KOPT-K1 (cell line): Measurements from ENCODE around the gene CRYGB.
"Not testable (repeated sequence)": the region's sequence is repeated elsewhere in the genome, so short reads cannot be mapped to it uniquely, and the experiment has no call there.

ENCODE experiments used
- H3K27ac ChIP-seq: fragments of 200-600 bp; sonication (generic); 2 replicates; pipeline ENCODE4 v1.5.1; 2016; ENCODE audit warnings: antibody characterized with exemption, mild to moderate bottlenecking, low read depth, low read length; ENCODE audit not compliant: poor library complexity, severe bottlenecking
- H3K36me3 ChIP-seq: fragments of 200-600 bp; sonication (generic); 2 replicates; pipeline ENCODE4 v1.5.1; 2017; ENCODE audit warnings: antibody characterized with exemption, mild to moderate bottlenecking, low read length, moderate library complexity; ENCODE audit not compliant: insufficient read depth
- H3K9me3 ChIP-seq: fragments of 200-600 bp; sonication (generic); 2 replicates; pipeline ENCODE4 v1.5.1; 2017; ENCODE audit warnings: antibody characterized with exemption, low read length, mild to moderate bottlenecking; ENCODE audit not compliant: insufficient read depth, poor library complexity, severe bottlenecking

Gene CRYGB

DNA sequence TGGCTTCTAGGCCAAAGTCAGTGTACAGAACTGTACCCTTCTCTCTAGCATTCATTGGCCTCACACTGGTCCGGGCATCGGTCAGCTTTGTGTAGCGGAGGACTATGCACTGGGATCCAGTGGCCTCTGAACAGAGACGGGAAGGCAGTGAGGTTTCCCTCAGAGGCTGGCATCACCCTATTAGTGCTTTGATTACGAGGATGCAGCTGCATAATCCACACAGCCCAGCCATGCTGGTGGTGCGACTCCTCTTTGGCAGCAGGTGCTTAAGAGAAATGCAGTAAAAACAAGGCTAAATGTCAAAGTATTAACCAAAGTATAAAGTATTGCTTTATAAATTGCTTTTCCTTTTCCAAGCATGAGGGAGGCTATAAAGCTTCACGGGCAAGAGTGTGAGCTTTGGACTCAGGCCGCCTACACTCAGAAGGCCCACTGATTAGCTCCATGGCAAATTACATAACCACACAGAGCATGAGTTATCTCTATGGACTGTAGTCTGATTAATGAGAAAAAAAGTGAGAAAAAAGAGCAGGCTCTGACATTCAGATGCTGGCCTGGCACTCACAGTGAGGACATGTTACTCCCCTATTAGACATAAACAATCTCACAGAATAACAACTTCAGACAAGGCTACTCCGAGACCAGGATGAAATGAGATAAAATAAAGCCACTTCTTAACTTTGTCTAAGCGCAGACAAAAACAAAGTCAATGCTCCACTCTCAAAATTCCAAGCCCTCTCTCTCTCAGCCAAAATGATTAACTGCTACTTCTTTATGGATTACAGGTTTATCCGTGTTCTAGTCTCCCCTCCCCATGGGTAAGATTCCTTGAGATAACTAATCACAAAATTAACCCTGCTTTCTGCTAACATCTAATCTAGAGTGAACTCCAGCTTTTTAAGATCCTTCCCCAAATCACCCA lies 9.9 kb downstream of the CRYGB start:
- H3K36me3 ChIP-seq = no peaks in the 10 kb centered on the region
- H3K27ac ChIP-seq = peak overlapping the region; percentile 41
- H3K9me3 ChIP-seq = peaks cover 8% of the 10 kb centered on the region

DNA sequence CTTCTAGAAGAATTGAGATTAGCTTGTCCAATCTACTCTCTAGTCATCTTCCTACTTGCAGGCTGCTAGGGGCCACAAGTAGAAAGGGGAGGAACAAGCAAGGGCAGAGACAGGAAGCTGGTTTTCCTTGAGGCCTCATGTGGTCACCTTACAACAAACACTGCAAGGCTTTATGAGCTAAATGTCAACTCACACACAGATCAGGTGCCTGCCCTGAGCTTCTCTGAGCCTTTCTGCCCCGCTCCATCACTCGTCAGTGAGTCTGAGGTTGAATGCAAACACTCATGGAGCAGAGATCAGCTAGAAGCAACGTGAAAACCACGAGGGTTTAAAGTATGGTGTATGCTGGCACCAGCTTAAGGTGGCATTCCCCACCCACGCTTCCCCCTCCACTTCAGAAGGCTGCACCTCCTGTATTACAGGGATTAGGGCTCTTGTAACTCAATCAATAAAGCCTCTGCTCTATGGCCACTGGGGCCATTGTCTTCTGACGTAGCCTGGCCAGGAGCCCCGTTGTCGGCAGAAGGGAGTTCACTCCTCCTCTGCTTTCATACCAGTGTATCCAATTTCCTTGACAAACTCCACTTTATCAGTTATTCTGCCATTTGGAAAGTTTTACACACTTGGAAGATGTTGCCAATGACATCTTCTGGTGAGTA lies 10.9 kb downstream of the CRYGB start:
- Histone ChIP-seq H3K27ac (peak overlapping the region; percentile 41), H3K36me3 (no peaks in the 10 kb centered on the region), H3K9me3 (peaks cover 8% of the 10 kb centered on the region)

DNA sequence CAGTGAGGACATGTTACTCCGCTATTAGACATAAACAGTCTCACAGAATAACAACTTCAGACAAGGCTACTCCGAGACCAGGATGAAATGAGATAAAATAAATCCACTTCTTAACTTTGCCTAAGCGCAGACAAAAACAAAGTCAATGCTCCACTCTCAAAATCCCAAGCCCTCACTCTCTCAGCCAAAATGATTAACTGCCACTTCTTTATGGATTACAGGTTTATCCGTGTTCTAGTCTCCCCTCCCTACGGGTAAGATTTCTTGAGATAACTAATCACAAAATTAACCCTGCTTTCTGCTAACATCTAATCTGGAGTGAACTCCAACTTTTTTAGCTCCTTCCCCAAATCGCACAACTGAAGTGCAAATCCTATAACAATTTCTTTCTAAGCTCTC lies 15.2 kb downstream of the CRYGB start:
- no peaks in the 10 kb centered on the region for H3K9me3 ChIP-seq
- no peaks in the 10 kb centered on the region for H3K36me3 ChIP-seq
- H3K27ac ChIP-seq = no peak overlapping the region

DNA sequence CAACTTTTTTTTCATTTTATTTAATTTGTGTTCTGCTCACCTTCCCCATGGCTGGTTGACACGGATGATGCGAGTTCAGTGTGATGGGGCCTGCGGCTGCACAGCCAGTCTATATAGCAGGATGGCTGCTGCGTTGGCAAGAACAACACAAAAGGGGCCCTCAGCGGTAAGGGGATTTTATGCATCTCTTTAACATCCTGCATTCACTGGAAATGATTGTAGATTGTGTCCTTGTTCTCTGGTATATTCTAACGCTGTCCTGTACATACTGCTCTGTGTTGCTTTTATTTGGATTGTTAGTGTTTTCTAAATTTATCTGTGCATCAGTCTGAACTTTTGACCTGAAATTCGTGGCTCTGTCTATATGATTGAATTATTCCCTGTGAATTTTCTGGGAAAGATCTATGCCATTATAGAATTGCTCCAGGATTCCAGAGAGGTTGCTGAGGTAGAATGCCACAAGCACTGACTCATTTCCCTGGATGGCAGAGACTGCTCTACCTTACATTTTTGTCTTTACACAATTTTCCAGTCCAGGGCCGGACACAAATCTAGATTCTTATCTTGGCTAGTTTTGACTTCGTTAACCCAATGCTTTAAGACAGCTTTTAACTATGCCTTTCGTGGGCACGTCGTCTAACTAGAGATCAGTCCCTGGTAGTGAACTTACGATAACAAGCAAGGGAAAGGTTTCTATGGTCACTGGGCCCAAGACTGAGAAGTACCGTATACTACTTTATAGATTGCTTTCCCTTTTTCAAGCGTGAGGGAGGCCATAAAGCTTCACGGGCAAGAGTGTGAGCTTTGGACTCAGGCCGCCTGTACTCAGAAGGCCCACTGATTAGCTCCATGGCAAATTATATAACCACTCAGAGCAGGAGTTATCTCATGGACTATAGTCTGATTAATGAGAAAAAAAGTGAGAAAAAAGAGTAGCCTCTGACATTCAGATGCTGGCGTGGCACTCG lies 15.9 kb downstream of the CRYGB start, which contains the start of gene CRYGC:
Gene CRYGC (minus strand): TSS at position 85 of the 968 bp plus-strand sequence. CDS start 36 bp downstream, at position 49.
- H3K27ac ChIP-seq = no peak within 1 kb of the TSS
- no peaks in the 10 kb centered on the region for H3K36me3 ChIP-seq
- H3K9me3 ChIP-seq = no peaks in the 10 kb centered on the region

DNA sequence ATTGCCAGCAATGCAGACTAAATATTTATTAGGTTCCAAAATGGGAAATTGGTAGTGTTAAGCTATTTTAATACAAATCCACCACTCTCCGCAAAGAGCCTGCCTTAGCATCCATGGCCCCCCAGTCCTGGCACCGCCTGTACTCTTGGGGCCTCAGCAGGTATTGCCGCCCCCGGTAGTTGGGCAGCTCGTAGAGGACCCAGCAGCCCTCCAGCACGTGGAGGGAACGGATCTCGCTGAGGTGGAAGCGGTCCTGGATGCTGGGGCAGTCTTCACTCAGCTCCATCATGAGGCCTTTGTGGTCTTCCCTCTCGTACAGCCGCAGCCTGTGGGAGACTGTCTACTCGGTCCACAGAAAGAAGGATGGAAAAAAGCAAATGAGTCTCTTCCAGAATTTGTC lies 17.8 kb downstream of the CRYGB start:
- H3K27ac ChIP-seq = no peak overlapping the region
- H3K9me3 ChIP-seq = no peaks in the 10 kb centered on the region
- no peaks in the 10 kb centered on the region for H3K36me3 ChIP-seq

DNA sequence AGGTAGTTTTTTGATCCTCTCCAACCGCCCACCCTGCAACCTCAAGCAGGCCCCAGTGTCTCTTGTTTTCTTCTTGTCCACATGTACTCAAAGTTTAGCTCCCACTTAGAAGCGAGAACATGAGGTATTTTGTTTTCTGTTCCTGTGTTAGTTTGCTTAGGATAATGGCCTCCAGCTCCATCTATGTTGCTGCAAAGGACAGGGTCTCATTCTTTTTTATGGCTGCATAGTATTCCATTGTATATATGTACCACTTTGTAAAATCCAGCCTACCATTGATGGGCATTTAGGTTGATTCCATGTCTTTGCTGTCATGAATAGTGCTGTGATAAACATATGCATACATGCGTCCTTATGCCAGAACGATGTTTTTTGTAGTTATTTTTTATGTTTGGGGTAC lies 18.9 kb downstream of the CRYGB start:
- no peak overlapping the region for H3K27ac ChIP-seq
- no peaks in the 10 kb centered on the region for H3K36me3 ChIP-seq
- H3K9me3 ChIP-seq = no peaks in the 10 kb centered on the region

DNA sequence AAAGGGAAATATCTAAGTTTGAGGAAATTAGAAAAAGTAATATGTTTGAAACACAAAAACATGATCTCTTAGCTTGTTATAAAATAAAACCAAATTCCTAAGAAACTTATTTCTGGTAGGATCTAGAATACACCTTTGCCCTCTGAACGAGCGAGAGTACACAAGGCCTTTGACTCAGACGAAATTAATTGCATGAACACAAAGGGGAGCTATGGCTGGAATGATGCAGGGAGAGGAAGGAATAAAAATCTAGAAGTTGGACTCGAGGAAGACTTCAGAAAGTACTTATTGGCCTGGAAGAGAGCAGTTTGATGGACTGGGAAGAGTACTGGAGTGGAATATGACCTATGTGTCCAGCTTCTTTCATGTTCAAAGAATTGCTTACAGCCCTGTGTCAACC lies 20.7 kb downstream of the CRYGB start:
- Histone ChIP-seq H3K9me3 (no peaks in the 10 kb centered on the region), H3K36me3 (no peaks in the 10 kb centered on the region), H3K27ac (no peak overlapping the region)

DNA sequence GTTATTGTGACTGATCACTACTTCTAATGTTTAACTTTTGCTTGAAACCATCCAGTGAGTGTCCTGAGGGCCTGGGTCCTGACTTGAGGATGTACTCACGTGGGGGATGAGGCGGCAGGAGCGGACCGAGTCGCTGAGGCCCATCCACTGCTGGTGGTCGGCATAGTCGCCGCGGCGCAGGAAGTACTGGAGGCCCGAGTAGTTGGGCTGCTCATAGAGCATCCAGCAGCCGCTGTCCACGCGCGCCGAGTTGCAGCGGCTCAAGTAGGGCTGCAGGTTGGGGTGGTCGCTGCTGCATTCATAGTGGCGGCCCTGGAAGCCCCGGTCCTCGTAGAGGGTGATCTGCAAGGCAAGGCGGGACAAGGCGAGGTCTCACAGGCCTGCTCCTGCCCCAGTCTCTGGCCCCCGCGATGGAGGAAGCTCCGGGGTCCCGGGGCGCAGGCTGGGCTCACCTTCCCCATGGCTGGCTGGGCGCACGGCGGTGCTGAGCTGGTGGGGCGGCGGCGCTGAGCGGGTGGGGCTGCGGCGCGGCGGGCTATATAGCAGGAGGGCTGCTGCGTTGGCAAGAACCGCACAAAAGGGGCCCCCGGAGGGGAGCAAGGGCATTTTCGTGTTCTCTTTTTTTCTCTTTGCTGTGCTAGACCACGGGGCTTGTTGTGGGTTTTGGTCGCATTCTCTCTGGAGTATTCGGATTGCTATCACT lies 21.8 kb downstream of the CRYGB start, which contains the start of gene CRYGD:
Gene CRYGD (minus strand): TSS at position 512 of the 703 bp plus-strand sequence. CDS start 51 bp downstream, at position 461.
- H3K27ac ChIP-seq, H3K9me3 ChIP-seq, H3K36me3 ChIP-seq: not testable (repeated sequence)

DNA sequence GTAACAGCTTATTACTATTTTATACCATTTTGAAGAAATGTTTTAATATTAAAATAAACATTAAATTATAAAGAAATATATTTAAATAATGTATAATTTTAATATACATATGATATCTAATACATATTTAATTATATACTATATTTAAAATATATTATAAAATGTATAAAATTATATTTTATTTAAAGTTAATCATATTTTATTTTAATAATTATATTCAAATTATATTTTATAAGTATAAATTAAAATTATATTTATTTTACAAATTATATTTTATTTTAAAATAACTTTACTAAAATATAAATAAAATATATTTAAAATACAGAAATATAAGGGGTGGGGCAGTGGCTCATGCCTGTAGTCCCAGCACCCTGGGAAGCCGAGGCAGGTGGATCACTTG lies 23.7 kb downstream of the CRYGB start:
- Histone ChIP-seq H3K9me3 (no peaks in the 10 kb centered on the region), H3K27ac (no peak overlapping the region), H3K36me3 (no peaks in the 10 kb centered on the region)

DNA sequence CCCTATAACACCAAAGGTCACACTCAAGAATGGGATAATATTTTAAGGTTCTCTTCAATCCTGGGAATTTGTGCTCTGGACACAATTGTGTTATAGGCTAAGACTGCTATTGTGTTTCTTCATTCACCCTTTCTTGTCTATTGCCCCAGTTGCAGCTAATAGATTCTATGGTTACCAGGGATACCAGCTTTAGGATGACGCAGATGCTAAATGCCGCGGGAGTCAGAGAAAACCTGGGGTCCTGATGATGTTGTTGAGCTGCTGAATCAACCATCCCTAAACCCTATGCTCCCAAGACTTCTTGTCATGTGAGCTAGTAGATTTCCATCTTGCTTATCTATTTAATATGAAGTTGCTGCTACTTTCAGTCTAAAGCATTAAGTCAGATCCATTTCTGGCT lies 27.0 kb downstream of the CRYGB start:
- Histone ChIP-seq H3K9me3 (no peaks in the 10 kb centered on the region), H3K36me3 (no peaks in the 10 kb centered on the region), H3K27ac (no peak overlapping the region)

DNA sequence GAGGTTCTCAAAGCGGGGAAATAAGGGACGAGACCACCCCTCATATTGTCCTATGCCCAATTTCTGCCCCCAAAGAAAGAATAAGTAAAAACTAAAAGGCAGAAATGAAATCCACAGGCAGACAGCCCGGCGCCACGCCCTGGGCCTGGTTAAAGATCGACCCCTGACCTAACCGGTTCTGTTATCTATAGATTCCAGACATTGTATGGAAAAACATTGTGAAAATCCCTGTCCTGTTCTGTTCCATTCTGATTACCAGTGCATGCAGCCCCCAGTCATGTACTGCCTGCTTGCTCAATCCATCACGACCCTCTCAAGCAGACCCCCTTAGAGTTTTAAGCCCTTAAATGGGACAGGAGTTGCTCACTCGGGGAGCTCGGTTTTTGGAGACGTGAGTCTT lies 28.6 kb downstream of the CRYGB start:
- not testable (repeated sequence) for H3K9me3 ChIP-seq, H3K27ac ChIP-seq, H3K36me3 ChIP-seq

DNA sequence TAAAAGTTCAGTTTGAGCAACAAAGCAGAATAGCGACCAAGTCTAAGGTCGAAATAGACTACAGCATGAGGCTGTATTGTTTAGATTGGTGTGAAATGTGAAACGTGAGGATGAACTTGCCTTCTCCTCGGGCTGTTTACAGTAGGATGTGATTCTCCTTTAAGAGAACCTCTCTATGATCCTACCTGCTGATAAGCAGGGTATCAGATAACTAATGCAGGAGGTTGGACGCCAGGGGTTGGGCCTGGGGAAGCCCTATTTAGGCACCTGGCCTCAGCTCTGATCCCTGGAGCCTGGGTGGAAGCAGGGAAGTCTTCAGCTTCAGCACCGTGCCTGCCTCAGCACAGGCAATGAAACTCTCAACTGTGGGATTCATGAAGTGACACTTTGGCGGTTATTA lies 33.0 kb downstream of the CRYGB start:
- no peak overlapping the region for H3K27ac ChIP-seq
- no peaks in the 10 kb centered on the region for H3K36me3 ChIP-seq

DNA sequence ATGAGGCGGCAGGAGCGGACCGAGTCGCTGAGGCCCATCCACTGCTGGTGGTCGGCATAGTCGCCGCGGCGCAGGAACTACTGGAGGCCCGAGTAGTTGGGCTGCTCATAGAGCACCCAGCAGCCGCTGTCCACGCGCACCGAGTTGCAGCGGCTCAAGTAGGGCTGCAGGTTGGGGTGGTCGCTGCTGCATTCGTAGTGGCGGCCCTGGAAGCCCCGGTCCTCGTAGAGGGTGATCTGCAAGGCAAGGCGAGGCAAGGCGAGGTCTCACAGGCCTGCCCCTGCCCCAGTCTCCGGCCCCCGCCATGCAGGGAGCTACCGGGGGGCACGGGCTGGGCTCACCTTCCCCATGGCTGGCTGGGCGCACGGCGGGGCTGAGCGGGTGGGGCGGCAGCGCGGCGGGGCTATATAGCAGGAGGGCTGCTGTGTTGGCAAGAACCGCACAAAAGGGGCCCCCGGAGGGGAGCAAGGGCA lies 33.6 kb downstream of the CRYGB start:
- H3K9me3 ChIP-seq, H3K36me3 ChIP-seq, H3K27ac ChIP-seq: not testable (repeated sequence)

More for the DNA sequence above, 33.0 kb downstream of the CRYGB start:
- no peaks in the 10 kb centered on the region for H3K9me3 ChIP-seq

DNA sequence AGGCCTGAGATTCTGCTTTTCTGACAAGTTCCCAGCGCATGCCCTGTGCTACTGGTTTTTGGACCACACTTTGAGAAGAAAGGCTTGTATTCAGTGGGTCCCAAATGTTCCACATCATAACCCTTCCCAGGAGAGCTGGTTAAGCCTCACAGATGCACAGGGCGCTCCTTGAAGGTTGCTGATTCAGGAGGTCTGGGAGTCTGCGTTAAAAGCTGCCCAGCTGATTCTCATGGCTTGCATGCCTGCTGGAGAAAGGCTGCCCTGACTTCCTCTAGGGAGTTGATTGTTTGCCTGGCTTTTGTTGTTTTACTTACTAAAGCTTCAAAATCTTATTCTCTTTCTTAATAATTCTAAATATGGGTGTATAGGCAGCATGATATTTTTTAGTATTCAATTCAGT lies 42.3 kb downstream of the CRYGB start:
- H3K9me3 ChIP-seq = no peaks in the 10 kb centered on the region
- no peak overlapping the region for H3K27ac ChIP-seq
- H3K36me3 ChIP-seq = no peaks in the 10 kb centered on the region
